Vagina (tissue), 2 donors: ENCODE measurements around the gene TDP2.

Source experiments
- POLR2A ChIP-seq, 2 donors: fragments of 450-650 bp; IDR thresholded peaks; one replicate each; pipeline ENCODE4 v1.6.1; 2017; ENCODE audit warnings: antibody characterized with exemption in 2 of 2, mild to moderate bottlenecking in 2 of 2, moderate library complexity in 2 of 2
- POLR2AphosphoS5 ChIP-seq, 2 donors: sonication (generic); formaldehyde crosslinking; IDR thresholded peaks; one replicate each; pipeline ENCODE4 v1.9.0; 2017; ENCODE audit warnings: antibody characterized with exemption in 2 of 2, mild to moderate bottlenecking in 2 of 2, low read depth in 1 of 2; ENCODE audit not compliant: insufficient read depth in 1 of 2
- TF ChIP-seq, protein P1 (sequence below), 3 experiments: fragments of 450-650 bp in 2 of 3; fragments of 200-600 bp in 1 of 3; sonication (generic) in 1 of 3; IDR thresholded peaks; one replicate each; pipeline ENCODE4 v1.5.1; 2017 to 2019; ENCODE audit warnings: antibody characterized with exemption in 3 of 3, mild to moderate bottlenecking in 2 of 3, moderate library complexity in 2 of 3

DNA sequence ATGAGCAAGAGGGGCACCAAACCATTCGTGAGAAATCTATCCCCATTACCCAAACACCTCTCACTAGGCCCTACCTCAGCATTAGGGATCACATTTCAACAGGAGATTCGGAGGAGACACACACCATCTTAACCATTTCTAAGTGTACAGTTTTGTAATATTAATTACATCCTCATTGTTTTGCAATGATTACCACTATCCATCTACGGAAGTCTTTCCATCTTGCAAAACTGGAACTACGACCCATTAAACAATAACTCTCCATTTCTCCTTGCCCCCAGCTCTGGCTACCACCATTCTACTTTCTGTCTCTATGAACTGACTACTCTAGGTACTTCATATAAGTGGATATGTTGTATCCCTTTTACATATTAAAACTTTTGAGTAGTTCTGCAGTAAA is 20.2 kb upstream of the TDP2 start:
- TF ChIP-seq, protein P1, sequence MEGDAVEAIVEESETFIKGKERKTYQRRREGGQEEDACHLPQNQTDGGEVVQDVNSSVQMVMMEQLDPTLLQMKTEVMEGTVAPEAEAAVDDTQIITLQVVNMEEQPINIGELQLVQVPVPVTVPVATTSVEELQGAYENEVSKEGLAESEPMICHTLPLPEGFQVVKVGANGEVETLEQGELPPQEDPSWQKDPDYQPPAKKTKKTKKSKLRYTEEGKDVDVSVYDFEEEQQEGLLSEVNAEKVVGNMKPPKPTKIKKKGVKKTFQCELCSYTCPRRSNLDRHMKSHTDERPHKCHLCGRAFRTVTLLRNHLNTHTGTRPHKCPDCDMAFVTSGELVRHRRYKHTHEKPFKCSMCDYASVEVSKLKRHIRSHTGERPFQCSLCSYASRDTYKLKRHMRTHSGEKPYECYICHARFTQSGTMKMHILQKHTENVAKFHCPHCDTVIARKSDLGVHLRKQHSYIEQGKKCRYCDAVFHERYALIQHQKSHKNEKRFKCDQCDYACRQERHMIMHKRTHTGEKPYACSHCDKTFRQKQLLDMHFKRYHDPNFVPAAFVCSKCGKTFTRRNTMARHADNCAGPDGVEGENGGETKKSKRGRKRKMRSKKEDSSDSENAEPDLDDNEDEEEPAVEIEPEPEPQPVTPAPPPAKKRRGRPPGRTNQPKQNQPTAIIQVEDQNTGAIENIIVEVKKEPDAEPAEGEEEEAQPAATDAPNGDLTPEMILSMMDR (IDR thresholded peaks at IDR 0.05), result no peak
- TF ChIP-seq POLR2A (IDR thresholded peaks at IDR 0.05) (no peak), POLR2AphosphoS5 (IDR thresholded peaks at IDR 0.05; ENCODE audit: insufficient read depth in 1 of 2, low read depth in 1 of 2) (no peak)
